GM19468 (cell line): Measurements from ENCODE around the gene ARMC9.
A peak's percentile ranks its signal among the peaks of the same experiment; 100 is the strongest.
"Not testable (repeated sequence)": the region's sequence is repeated elsewhere in the genome, so short reads cannot be mapped to it uniquely, and the experiment has no call there.

Experiments
- ATAC-seq: cut with Tn5 transposase; IDR thresholded peaks from one replicate; pipeline ENCODE4 v1.9.1; 2021; ENCODE audit warnings: mild to moderate bottlenecking, moderate library complexity, moderate number of reproducible peaks; ENCODE audit not compliant: unreplicated experiment; ENCODE audit errors: extremely low read depth

ARMC9 gene

DNA sequence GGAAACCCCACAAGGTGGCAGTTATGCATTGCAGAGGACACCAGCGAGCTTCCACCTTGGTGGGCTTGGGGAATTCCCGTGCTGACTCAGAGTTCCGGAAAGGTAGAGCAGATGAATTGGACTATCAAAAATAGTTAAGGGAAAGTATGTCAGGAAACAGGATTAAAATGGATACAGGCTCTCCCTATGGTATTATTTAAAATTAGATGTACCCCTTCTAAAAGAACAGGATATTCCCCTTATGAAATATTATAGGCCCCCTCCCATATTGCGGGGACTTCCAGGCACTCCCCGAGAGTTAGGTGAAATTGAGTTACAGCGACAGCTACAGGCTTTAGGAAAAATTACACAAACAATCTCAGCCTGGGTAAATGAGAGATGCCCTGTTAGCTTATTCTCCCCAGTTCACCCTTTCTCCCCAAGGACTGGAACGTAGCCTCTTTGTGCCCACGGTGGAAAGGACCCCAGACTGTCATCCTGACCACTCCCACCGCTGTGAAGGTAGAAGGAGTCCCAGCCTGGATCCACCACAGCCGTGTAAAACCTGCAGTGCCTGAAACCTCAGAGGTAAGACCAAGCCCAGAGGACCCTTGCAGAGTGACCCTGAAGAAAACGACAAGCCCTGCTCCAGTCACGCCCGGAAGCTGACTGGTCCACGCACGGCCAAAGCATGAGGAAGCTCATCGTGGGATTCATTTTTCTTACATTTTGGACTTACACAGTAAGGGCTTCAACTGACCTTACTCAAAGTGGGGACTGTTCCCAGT, 207.4 kb downstream of the ARMC9 start:
- ATAC-seq = not testable (repeated sequence)

- ATAC-seq = not testable (repeated sequence)
Measured at GRCh38 chr2:231407686-231408085, 209.3 kb downstream of the ARMC9 start.

GRCh38 chr2:231408304-231408703, 209.9 kb downstream of the ARMC9 start:
- not testable (repeated sequence) for ATAC-seq

GRCh38 chr2:231409776-231410175, 211.3 kb downstream of the ARMC9 start:
- ATAC-seq = no peak

GRCh38 chr2:231410293-231411004, 212.0 kb downstream of the ARMC9 start:
- ATAC-seq = no peak

DNA sequence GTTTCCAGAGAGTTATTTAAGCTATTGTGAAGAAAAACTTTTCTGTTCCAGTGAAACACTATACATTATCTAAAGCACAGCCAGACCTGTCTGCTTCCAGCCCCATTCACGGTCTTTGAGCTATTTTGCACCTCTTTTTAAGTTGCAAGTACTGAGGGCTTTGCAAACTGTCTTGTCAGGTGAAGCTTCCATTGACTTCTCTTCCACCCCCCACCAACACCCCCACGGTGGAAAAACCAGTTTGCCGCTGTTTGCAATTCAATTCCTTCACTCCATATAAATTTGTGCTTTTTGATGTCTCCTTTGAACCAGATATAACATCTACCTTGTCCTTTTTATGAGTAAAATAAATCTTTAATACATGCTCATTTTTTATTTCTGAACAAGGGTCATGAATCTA, 212.8 kb downstream of the ARMC9 start:
- ATAC-seq = no peak

DNA sequence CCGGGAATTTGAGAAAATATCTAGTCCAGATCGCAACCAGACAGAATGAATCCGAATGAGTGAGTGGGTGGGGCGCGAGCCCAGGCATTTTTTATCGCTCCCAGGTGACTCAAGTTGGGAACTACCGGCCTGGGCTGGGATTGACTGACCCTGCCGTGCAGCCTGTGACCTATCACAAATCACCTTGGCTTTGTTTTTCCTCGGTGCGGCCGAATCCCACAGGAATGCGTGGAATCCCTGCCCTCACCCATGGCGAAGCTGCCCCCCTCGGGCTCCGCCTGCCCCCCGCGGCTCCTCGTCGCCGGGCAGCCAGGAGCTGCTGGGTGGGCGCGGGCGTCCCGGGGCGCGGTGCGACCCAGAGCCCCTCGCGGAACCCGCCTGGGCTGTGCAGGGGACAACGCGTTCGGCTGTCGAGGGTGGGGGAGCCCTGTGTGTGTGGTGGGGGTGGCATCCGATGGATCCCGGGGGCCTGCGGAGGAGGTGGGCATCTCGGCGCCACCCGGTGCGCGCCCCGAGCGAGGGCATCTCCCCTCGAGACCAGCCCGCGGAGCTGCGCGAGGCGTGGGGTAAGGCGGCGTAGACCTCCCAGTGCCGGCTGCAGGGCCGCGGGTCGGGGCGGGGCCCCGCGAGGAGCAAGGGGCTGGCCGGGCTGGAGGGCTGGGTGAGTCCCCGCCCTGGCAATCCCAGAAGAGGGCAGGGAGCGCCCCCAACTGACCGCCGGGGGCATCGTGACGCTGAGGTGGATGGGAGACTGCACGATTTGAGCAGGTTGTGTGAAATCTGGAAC, 213.6 kb downstream of the ARMC9 start:
- peak; percentile 95 for ATAC-seq

- no peak for ATAC-seq
Measured at GRCh38 chr2:231412618-231412963, 214.2 kb downstream of the ARMC9 start.

GRCh38 chr2:231413456-231413855, 215.0 kb downstream of the ARMC9 start:
- no peak for ATAC-seq

GRCh38 chr2:231413921-231414476, 215.6 kb downstream of the ARMC9 start:
- no peak for ATAC-seq

- no peak for ATAC-seq
Measured at GRCh38 chr2:231415029-231415428, 216.6 kb downstream of the ARMC9 start.

- ATAC-seq = no peak
Measured at GRCh38 chr2:231418820-231419640, 220.6 kb downstream of the ARMC9 start.

GRCh38 chr2:231421051-231421580, 222.7 kb downstream of the ARMC9 start:
- no peak for ATAC-seq

GRCh38 chr2:231422056-231422455, 223.6 kb downstream of the ARMC9 start:
- ATAC-seq = no peak

- ATAC-seq = no peak
Measured at GRCh38 chr2:231423176-231423575, 224.7 kb downstream of the ARMC9 start.
